ENCODE data around the gene DDX31.

Gene DDX31

DNA sequence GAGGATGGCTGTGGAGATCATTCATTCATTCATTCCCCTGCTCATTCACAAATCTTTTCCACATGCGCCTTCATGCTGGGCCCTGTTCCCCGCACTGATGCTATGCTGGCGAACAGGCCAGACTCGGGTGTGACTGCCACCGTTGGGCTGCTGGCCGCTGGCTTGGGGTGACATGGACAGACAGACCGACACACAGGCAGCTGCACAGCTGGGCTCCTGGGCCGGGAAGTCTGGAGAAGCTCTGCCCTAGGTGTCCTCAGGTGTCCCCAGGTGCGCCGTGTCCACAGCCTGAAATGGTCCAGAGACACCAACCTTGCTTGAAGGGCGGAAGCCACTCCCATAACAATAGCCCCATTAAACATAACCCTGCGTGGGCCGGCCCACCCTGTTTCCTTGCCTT, 122.3 kb downstream of the DDX31 start:
- H3K27me3 ChIP-seq = peaks cover 49% of the 10 kb centered on the region
- TF ChIP-seq, protein P1, sequence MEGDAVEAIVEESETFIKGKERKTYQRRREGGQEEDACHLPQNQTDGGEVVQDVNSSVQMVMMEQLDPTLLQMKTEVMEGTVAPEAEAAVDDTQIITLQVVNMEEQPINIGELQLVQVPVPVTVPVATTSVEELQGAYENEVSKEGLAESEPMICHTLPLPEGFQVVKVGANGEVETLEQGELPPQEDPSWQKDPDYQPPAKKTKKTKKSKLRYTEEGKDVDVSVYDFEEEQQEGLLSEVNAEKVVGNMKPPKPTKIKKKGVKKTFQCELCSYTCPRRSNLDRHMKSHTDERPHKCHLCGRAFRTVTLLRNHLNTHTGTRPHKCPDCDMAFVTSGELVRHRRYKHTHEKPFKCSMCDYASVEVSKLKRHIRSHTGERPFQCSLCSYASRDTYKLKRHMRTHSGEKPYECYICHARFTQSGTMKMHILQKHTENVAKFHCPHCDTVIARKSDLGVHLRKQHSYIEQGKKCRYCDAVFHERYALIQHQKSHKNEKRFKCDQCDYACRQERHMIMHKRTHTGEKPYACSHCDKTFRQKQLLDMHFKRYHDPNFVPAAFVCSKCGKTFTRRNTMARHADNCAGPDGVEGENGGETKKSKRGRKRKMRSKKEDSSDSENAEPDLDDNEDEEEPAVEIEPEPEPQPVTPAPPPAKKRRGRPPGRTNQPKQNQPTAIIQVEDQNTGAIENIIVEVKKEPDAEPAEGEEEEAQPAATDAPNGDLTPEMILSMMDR (IDR thresholded peaks at IDR 0.05) = no peak

DNA sequence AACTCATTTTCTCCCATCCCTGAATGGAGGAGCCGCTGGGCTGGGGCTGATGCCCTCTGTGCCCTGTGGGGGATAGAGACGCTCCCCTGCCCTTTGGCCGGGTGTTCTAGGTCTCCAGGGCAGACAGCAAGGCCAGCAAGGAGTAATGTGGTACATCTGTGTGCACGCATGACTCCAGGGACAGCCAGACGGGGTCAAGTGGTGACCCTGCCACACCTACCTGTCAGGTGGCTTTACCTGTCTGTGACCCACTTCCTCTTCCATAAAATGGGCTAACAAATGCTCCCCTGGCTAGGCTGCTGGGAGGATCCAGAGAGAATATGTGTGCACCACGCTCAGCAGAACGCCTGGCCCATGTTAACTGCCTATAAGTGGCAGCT, 122.7 kb downstream of the DDX31 start:
- Histone ChIP-seq H3K36me3 (no peaks in the 10 kb centered on the region), H3K27me3 (peaks cover 49% of the 10 kb centered on the region), H3K4me3 (ENCODE audit: low read depth in 1 of 2, low read length in 1 of 2) (no peak overlapping the region), H3K4me1 (ENCODE audit: control insufficient read depth in 1 of 2, insufficient read depth in 1 of 2, low read depth in 1 of 2, low read length in 1 of 2) (no peaks in the 10 kb centered on the region), H3K9me3 (no peaks in the 10 kb centered on the region), H3K27ac (no peak overlapping the region)
- TF ChIP-seq, protein P1 (IDR thresholded peaks at IDR 0.05) = no peak

More for the DNA sequence above, 122.3 kb downstream of the DDX31 start:
- H3K27ac ChIP-seq = no peak overlapping the region
- no peaks in the 10 kb centered on the region for H3K4me1 ChIP-seq (ENCODE audit: control insufficient read depth in 1 of 2, insufficient read depth in 1 of 2, low read depth in 1 of 2, low read length in 1 of 2)
- H3K36me3 ChIP-seq = no peaks in the 10 kb centered on the region
- H3K9me3 ChIP-seq = no peaks in the 10 kb centered on the region
- no peak overlapping the region for H3K4me3 ChIP-seq (ENCODE audit: low read depth in 1 of 2, low read length in 1 of 2)

DNA sequence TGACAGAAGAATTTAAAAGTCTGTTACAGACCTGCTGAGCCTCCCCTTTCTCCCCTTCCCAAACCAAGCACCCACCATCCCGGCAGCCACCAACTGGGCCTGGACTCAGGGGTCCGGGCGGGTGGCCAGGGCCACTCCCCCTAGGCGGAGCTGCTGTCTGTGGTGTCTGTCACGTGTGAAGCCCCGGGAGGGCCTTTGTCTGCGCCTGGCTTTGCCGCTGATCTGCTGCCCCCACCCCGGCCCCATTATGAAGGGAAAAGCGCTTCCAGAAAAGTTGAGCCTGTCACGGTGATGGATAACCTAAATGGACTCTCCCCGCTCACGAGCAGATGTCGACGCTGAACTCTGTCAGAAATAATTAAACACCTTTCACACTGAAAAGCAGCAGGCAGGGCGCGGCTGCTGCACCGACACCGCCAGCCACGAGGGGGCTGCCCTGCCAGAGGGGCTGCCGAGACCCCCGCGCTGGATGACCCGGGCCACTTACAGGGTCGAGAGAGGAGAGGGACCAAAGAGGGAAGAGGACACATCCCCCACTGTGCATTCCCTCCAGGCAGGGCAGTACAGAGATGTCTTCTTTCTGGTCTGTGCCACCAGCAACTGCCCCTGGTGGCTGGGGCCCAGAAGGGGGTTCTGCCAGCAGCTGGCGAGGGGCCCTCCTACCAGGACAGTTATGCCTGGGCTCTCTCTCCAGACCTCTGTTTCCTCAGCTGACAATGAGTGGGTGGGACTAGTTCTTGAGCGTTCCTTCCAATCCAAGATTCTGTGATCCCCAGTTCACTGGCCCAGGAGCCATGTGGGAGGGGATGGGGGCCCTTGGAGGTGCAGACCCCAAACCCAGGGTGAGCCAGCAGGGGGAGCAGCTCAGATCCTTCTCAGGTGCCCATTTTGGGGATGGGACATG, 123.4 kb downstream of the DDX31 start:
- H3K9me3 ChIP-seq = no peaks in the 10 kb centered on the region
- TF ChIP-seq, protein P1 (IDR thresholded peaks at IDR 0.05) = no peak
- no peak overlapping the region for H3K4me3 ChIP-seq (ENCODE audit: low read depth in 1 of 2, low read length in 1 of 2)
- no peaks in the 10 kb centered on the region for H3K4me1 ChIP-seq (ENCODE audit: control insufficient read depth in 1 of 2, insufficient read depth in 1 of 2, low read depth in 1 of 2, low read length in 1 of 2)
- H3K36me3 ChIP-seq = no peaks in the 10 kb centered on the region
- H3K27me3 ChIP-seq = peaks cover 49% of the 10 kb centered on the region
- no peak overlapping the region for H3K27ac ChIP-seq

DNA sequence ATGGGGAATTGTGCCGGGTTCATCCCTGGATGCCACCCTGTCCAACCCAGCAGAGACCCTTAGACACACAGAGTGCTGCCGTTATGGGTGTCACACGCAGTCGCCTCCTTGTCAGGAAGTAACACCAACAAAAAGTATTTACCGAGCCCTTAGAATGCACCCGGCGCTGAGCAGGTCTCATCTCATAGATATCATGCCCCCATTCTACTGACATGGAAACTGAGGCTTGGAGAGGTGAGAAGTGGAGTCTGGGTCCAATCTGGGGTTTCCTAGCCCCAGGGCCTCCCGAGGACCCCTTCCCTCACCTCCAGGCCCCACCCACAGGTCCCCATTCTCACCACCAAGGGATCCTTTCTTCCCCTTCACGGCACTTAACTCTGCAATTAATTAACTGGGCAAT, 124.2 kb downstream of the DDX31 start:
- no peak overlapping the region for H3K4me3 ChIP-seq (ENCODE audit: low read depth in 1 of 2, low read length in 1 of 2)
- H3K4me1 ChIP-seq (ENCODE audit: control insufficient read depth in 1 of 2, insufficient read depth in 1 of 2, low read depth in 1 of 2, low read length in 1 of 2) = no peaks in the 10 kb centered on the region
- no peak overlapping the region for H3K27ac ChIP-seq
- peaks cover 49% of the 10 kb centered on the region for H3K27me3 ChIP-seq
- no peaks in the 10 kb centered on the region for H3K36me3 ChIP-seq
- TF ChIP-seq, protein P1 (IDR thresholded peaks at IDR 0.05) = no peak
- H3K9me3 ChIP-seq = no peaks in the 10 kb centered on the region

DNA sequence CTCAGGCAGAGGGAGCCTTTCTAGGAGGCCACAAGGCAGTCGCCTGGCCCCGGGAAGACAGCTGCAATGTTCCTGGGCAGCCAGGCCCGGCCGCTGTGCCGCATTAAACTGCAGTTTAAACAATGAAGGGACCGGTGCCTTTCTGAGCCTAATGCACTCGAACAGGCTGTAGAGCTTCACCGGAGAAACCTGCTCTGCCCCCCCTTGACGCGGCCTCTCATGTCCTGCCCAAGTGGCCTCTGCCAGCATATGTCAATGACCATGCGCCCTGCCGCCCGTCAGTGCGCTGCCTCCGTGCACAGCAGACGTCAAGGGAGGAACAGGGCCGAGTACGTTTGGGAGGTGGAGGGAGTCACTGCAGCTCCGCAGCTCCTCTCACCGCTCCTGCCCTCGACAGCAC, 125.8 kb downstream of the DDX31 start:
- Histone ChIP-seq H3K36me3 (no peaks in the 10 kb centered on the region), H3K27ac (no peak overlapping the region), H3K4me3 (ENCODE audit: low read depth in 1 of 2, low read length in 1 of 2) (no peak overlapping the region), H3K27me3 (peaks cover 44% of the 10 kb centered on the region), H3K9me3 (no peaks in the 10 kb centered on the region), H3K4me1 (ENCODE audit: control insufficient read depth in 1 of 2, insufficient read depth in 1 of 2, low read depth in 1 of 2, low read length in 1 of 2) (no peaks in the 10 kb centered on the region)
- TF ChIP-seq, protein P1 (IDR thresholded peaks at IDR 0.05) = no peak

Data from neutrophil (primary cell).